Ovary (tissue), 3 donors: Measurements from ENCODE around the gene HTR6.

Experiments
- CTCF ChIP-seq, 3 donors: fragments of 450-650 bp in 2 of 3; fragments of 200-600 bp in 1 of 3; IDR thresholded peaks; one replicate each; pipeline versions ENCODE4 v1.5.1 to v1.8.0; 2016 to 2022; ENCODE audit warnings: antibody characterized with exemption in 3 of 3, mild to moderate bottlenecking in 1 of 3
- EP300 ChIP-seq: sonication (generic); formaldehyde crosslinking; IDR thresholded peaks from one replicate; pipeline ENCODE4 v1.6.1; 2017; ENCODE audit warnings: antibody characterized with exemption
- donor health status: DM: no; HTN: no; CAD: no.

GRCh38 chr1:19703280-19703679 lies 38.6 kb downstream of the HTR6 start:
- TF ChIP-seq CTCF (IDR thresholded peaks at IDR 0.05) (no peak), EP300 (no peak)
